ENCODE measurements around the gene PHTF2. TPM values are rescaled to one million over a fixed set of nuclear protein-coding genes. Genes with fewer than 3 reads are reported as not detected.

Gene PHTF2
- total RNA-seq, 2 donors from 2014 or later: 15.4 to 20.6 TPM

DNA sequence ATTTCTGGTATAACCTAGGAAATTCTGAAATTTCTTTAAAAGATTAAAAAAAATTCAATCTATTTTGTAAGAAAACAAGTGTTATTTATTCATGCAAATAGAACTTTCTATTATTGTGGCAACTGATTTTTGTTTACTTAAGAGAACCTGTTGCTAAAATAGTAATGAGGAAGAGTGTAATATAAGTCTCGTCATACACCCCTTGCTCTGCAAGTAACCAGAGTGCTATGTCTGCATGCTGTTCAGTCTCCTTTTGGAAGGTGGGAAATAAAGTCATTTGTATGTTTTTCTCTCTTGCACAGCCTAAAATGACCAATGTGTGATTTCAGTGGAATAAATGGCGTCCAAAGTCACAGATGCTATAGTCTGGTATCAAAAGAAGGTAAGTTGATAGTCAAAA, 41.3 kb downstream of the PHTF2 start:
- no peak for DNase-seq
- Histone ChIP-seq H3K9ac (ENCODE audit: extremely low read depth, low read length, poor library complexity, severe bottlenecking) (no peak overlapping the region), H3K27ac (ENCODE audit: low read depth, low read length) (no peak overlapping the region), H3K4me3 (ENCODE audit: low read length) (no peak overlapping the region), H3K4me1 (ENCODE audit: control insufficient read depth, insufficient read depth, low read length) (no peaks in the 10 kb centered on the region), H3K9me3 (ENCODE audit: control insufficient read depth, low read length) (no peaks in the 10 kb centered on the region), H3K27me3 (ENCODE audit: control insufficient read depth, insufficient read depth, low read length, poor library complexity, severe bottlenecking) (no peaks in the 10 kb centered on the region), H3K36me3 (ENCODE audit: control insufficient read depth, insufficient read depth, low read length) (no peaks in the 10 kb centered on the region)
- Mint-ChIP-seq H3K27ac (no peak overlapping the region), H3K9me3 (peaks cover 1% of the 10 kb centered on the region), H3K4me3 (no peak overlapping the region), H3K36me3 (ENCODE audit: low read depth) (peaks cover 4% of the 10 kb centered on the region), H3K4me1 (peaks cover 2% of the 10 kb centered on the region), H3K27me3 (ENCODE audit: insufficient read depth) (no peaks in the 10 kb centered on the region)
- TF ChIP-seq, protein P1, sequence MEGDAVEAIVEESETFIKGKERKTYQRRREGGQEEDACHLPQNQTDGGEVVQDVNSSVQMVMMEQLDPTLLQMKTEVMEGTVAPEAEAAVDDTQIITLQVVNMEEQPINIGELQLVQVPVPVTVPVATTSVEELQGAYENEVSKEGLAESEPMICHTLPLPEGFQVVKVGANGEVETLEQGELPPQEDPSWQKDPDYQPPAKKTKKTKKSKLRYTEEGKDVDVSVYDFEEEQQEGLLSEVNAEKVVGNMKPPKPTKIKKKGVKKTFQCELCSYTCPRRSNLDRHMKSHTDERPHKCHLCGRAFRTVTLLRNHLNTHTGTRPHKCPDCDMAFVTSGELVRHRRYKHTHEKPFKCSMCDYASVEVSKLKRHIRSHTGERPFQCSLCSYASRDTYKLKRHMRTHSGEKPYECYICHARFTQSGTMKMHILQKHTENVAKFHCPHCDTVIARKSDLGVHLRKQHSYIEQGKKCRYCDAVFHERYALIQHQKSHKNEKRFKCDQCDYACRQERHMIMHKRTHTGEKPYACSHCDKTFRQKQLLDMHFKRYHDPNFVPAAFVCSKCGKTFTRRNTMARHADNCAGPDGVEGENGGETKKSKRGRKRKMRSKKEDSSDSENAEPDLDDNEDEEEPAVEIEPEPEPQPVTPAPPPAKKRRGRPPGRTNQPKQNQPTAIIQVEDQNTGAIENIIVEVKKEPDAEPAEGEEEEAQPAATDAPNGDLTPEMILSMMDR (conservative IDR thresholded peaks at IDR 0.05): no peak
- WGBS, 2 experiments (ENCODE audit: insufficient coverage in 1 of 2, insufficient read length in 1 of 2): 95 to 100% methylated on average over 1 to 2 of the region's 2 CpGs

DNA sequence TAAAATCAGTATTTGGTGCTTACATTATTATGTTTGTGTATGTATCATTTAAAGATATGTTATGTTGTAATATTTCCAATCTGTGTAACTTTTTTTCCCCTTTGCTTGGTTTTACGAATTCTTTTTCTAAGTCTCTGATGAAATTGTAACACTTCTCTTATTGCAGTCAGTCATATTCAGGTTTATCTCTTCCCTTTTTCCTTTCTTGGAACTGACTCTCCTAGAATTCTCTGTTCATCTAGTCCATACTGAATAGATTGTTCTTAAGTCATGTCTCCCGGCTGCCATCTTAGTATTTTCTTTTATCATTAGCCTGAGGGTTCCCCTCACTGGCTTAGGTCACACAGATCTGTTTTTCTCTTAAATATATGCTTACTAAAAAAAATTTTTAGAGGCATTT, 44.6 kb downstream of the PHTF2 start:
- Mint-ChIP-seq H3K27ac (no peak overlapping the region), H3K4me3 (no peak overlapping the region), H3K4me1 (no peaks in the 10 kb centered on the region), H3K27me3 (ENCODE audit: insufficient read depth) (no peaks in the 10 kb centered on the region), H3K36me3 (ENCODE audit: low read depth) (no peaks in the 10 kb centered on the region), H3K9me3 (no peaks in the 10 kb centered on the region)
- no peaks in the 10 kb centered on the region for H3K27me3 ChIP-seq (ENCODE audit: control insufficient read depth, insufficient read depth, low read length, poor library complexity, severe bottlenecking)
- no peaks in the 10 kb centered on the region for H3K36me3 ChIP-seq (ENCODE audit: control insufficient read depth, insufficient read depth, low read length)
- TF ChIP-seq, protein P1 (conservative IDR thresholded peaks at IDR 0.05): no peak
- no peak overlapping the region for H3K4me3 ChIP-seq (ENCODE audit: low read length)
- no peak overlapping the region for H3K27ac ChIP-seq (ENCODE audit: low read depth, low read length)
- DNase-seq: no peak
- H3K9ac ChIP-seq (ENCODE audit: extremely low read depth, low read length, poor library complexity, severe bottlenecking): no peak overlapping the region
- no peaks in the 10 kb centered on the region for H3K9me3 ChIP-seq (ENCODE audit: control insufficient read depth, low read length)
- peaks cover 3% of the 10 kb centered on the region for H3K4me1 ChIP-seq (ENCODE audit: control insufficient read depth, insufficient read depth, low read length)
- WGBS, 2 experiments (ENCODE audit: insufficient coverage in 1 of 2, insufficient read length in 1 of 2): 94 to 95% methylated on average over 2 of the region's 2 CpGs

DNA sequence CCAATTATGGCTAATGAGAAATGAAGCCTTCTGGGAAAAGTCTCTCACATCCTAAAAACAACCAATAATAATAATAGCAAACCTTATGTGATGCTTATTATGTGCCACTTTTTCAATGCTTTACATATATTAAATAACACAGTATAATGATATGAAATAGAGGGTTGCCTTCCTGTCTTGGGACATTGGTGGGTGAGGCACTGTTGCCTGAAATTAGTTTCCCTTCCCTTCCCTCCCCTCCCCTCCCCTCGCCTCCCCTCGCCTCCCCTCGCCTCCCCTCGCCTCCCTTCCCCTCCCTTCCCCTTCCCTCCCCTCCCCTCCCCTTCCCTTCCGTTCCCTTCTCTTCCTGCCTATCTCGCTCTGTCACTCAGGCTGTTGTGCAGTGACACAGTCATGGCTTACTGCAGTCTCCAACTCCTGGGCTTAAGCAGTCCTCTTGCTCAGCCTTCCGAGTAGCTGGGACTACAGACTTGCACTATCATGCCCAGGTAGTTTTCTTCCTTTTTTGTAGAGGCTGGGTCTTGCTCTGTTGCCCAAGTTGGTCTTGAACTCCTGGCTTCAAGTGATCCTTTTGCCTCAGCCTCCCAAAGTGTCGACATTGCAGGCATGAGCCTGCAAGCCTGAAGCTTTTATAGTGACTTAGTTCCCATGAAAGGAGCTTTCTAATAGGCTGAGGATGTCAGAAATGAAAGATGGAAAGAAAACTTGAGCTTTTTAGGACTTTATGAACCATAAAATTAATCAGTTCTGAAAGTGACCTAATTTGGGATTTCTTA, 47.9 kb downstream of the PHTF2 start:
- Histone ChIP-seq H3K9me3 (ENCODE audit: control insufficient read depth, low read length) (no peaks in the 10 kb centered on the region), H3K27me3 (ENCODE audit: control insufficient read depth, insufficient read depth, low read length, poor library complexity, severe bottlenecking) (no peaks in the 10 kb centered on the region), H3K4me1 (ENCODE audit: control insufficient read depth, insufficient read depth, low read length) (peaks cover 3% of the 10 kb centered on the region), H3K9ac (ENCODE audit: extremely low read depth, low read length, poor library complexity, severe bottlenecking) (no peak overlapping the region), H3K36me3 (ENCODE audit: control insufficient read depth, insufficient read depth, low read length) (no peaks in the 10 kb centered on the region), H3K27ac (ENCODE audit: low read depth, low read length) (no peak overlapping the region), H3K4me3 (ENCODE audit: low read length) (no peak overlapping the region)
- H3K9me3 Mint-ChIP-seq: no peaks in the 10 kb centered on the region
- no peaks in the 10 kb centered on the region for H3K36me3 Mint-ChIP-seq (ENCODE audit: low read depth)
- DNase-seq: no peak
- no peak overlapping the region for H3K4me3 Mint-ChIP-seq
- no peaks in the 10 kb centered on the region for H3K27me3 Mint-ChIP-seq (ENCODE audit: insufficient read depth)
- TF ChIP-seq, protein P1 (conservative IDR thresholded peaks at IDR 0.05): no peak
- 96 to 100% methylated on average over 2 to 4 of the region's 8 CpGs for WGBS, 2 experiments (ENCODE audit: insufficient coverage in 1 of 2, insufficient read length in 1 of 2)
- no peak overlapping the region for H3K27ac Mint-ChIP-seq
- H3K4me1 Mint-ChIP-seq: no peaks in the 10 kb centered on the region
